K562 (cell line): ENCODE results near the gene PDHX. TPM values are rescaled to one million over a fixed set of nuclear protein-coding genes. Genes with fewer than 3 reads are reported as not detected.
A peak's percentile ranks its signal among the peaks of the same experiment; 100 is the strongest.

Experiments used
- ATAC-seq: fragments of 200-7000 bp; cut with Tn5 transposase; 3 replicates; pipeline ENCODE4 v1.9.1; 2020; ENCODE audit warnings: moderate library complexity
- BruUV-seq: library from RNA; stranded (reverse); fragments of 400-500 nt; replicated peaks from 2 replicates; lab custom pipeline; 2021; lab: Mats Ljungman, UMichigan
- CTCF ChIA-PET: fragments of 300-600 bp; formaldehyde crosslinking; extraction: SDS; loops from one replicate; lab custom pipeline; 2021; ENCODE audit warnings: low intra/inter-chr PET ratio; lab: Yijun Ruan, JAX
- POLR2A ChIA-PET: fragments of 300-600, 350-650 bp; sonication (Branson Sonifier 250); formaldehyde crosslinking; extraction: SDS; loops from one replicate; lab custom pipeline; 2021; ENCODE audit warnings: antibody characterized with exemption, inconsistent platforms; lab: Yijun Ruan, JAX
- DNase-seq, 4 experiments: peaks; one replicate each; pipeline versions ENCODE4 v3.0.0 to v3.0.0-alpha.2; 2011 to 2018; ENCODE audit warnings: low spot score in 3 of 4, mixed read lengths in 3 of 4; ENCODE audit errors: extremely low read depth in 1 of 4
- FAIRE-seq: peaks from 2 replicates; lab custom pipeline; 2011; peaks lifted over from hg19 to GRCh38; lab: Jason Lieb, UNC
- H2AFZ ChIP-seq: 2 replicates; pipeline ENCODE4 v1.6.0; 2011; ENCODE audit warnings: low read depth, low read length, control low read depth, inconsistent platforms
- H3K27ac ChIP-seq: fragments of 200-600 bp; 3 replicates; pipeline ENCODE4 v1.8.0; 2011; ENCODE audit warnings: low read depth, mild to moderate bottlenecking, control low read depth, inconsistent platforms, low read length, moderate library complexity, mixed read lengths; ENCODE audit errors: extremely low read depth
- H3K27me3 ChIP-seq, 2 experiments: fragments of 300-600 bp in 1 of 2; 2 replicates in 1 of 2; 3 replicates in 1 of 2; pipeline versions ENCODE4 v1.6.0 to v1.8.0; 2011; ENCODE audit warnings: inconsistent platforms in 2 of 2, low read length in 2 of 2, mild to moderate bottlenecking in 1 of 2, mixed read lengths in 1 of 2, moderate library complexity in 1 of 2; ENCODE audit not compliant: control insufficient read depth in 2 of 2, insufficient read depth in 2 of 2
- H3K36me3 ChIP-seq: fragments of 300-600 bp; 3 replicates; pipeline ENCODE4 v1.8.0; 2011; ENCODE audit warnings: mild to moderate bottlenecking, low read length, inconsistent platforms; ENCODE audit not compliant: control insufficient read depth, insufficient read depth
- H3K4me1 ChIP-seq, 2 experiments: fragments of 200-600 bp in 1 of 2; replicated peaks in 1 of 2; 2 replicates in 1 of 2; 3 replicates in 1 of 2; pipeline versions ENCODE4 v1.5.1 to v1.8.0; 2011; ENCODE audit warnings: inconsistent platforms in 2 of 2, low read length in 2 of 2, mild to moderate bottlenecking in 1 of 2, mixed read lengths in 1 of 2, moderate library complexity in 1 of 2; ENCODE audit not compliant: control insufficient read depth in 2 of 2, insufficient read depth in 2 of 2
- H3K4me2 ChIP-seq: 2 replicates; pipeline ENCODE4 v1.6.1; 2011; ENCODE audit warnings: low read length, control low read depth, inconsistent platforms, mixed read lengths; ENCODE audit not compliant: insufficient read depth
- H3K4me3 ChIP-seq: fragments of 200-600 bp; sonication (generic), shearing (Covaris generic); 2 replicates; pipeline ENCODE4 v1.5.1; 2016; ENCODE audit warnings: control low read depth, inconsistent platforms
- H3K79me2 ChIP-seq: fragments of 200-600 bp; 3 replicates; pipeline ENCODE4 v1.8.0; 2011; ENCODE audit warnings: low read length, inconsistent platforms; ENCODE audit not compliant: control insufficient read depth, insufficient read depth
- H3K9ac ChIP-seq, 2 experiments: 2 replicates each; pipeline versions ENCODE4 v1.6.0 to v1.6.1; 2011; ENCODE audit warnings: low read depth in 2 of 2, low read length in 2 of 2, control low read depth in 1 of 2, inconsistent platforms in 1 of 2, mild to moderate bottlenecking in 1 of 2, mixed read lengths in 1 of 2; ENCODE audit not compliant: insufficient read depth in 1 of 2
- H3K9me1 ChIP-seq: one replicate; pipeline ENCODE4 v1.6.0; 2011; ENCODE audit warnings: inconsistent platforms, mild to moderate bottlenecking, low read length, moderate library complexity; ENCODE audit not compliant: control insufficient read depth, insufficient read depth
- H3K9me3 ChIP-seq: replicated peaks from 2 replicates; pipeline ENCODE4 v1.5.1; 2011; ENCODE audit warnings: low read depth, low read length, inconsistent platforms; ENCODE audit not compliant: control insufficient read depth, insufficient read depth
- H4K20me1 ChIP-seq: replicated peaks from 2 replicates; pipeline ENCODE4 v1.6.1; 2011; ENCODE audit warnings: low read length, inconsistent platforms, mixed read lengths; ENCODE audit not compliant: control insufficient read depth, insufficient read depth
- CEBPB ChIP-seq: fragments of 450-650 bp; IDR thresholded peaks from 2 replicates; pipeline ENCODE4 v1.6.1; 2016; ENCODE audit warnings: missing genetic modification characterization, missing compliant biosample characterization
- MAFF ChIP-seq: IDR thresholded peaks from 2 replicates; pipeline ENCODE4 v1.6.1; 2012; ENCODE audit warnings: low read length, improper control_type of control experiment
- MEF2A ChIP-seq: IDR thresholded peaks from 2 replicates; pipeline ENCODE4 v1.6.1; 2011; ENCODE audit warnings: low read depth, mild to moderate bottlenecking, low read length, moderate library complexity; ENCODE audit not compliant: control insufficient read depth
- WGBS: fragments of 100-300 bp; shearing (Covaris generic); methylation state at CpG from one replicate; pipeline ENCODE4 v1.1.6; 2016; ENCODE audit warnings: low coverage, mixed read lengths; ENCODE audit not compliant: insufficient coverage; ENCODE audit errors: missing lambda C conversion rate; 5-methylcytosine and 5-hydroxymethylcytosine counted together
- in situ Hi-C: fragments of 300-500 bp; cut with MboI; formaldehyde crosslinking; loops from 4 replicates; pipeline ENCODE4 v1.15.0; 2018; ENCODE audit warnings: inconsistent platforms, mixed read lengths
- intact Hi-C: fragments of 100-400 bp; cut with micrococcal nuclease; formaldehyde crosslinking; loops from 2 replicates; pipeline ENCODE4 v1.14.2; 2022
- polyA plus RNA-seq, 8 experiments: library from polyadenylated mRNA; depleted of rRNA in 4 of 8; stranded (reverse) in 5 of 8; unstranded in 3 of 8; fragments of >200 nt; fragmentation: Nextera tagmentation in 2 of 8; fragmentation: Illumina TruSeq in 1 of 8; extraction: Ambion mirVana in 2 of 8; extraction: Trizol in 1 of 8; gene quantifications; 2 replicates each; pipeline versions ENCODE4 v1.2.1 to v1.2.3, GENCODE V29; 2011 to 2014; ENCODE audit warnings: inconsistent platforms in 1 of 8, missing spikeins in 1 of 8
- total RNA-seq, 7 experiments: library from RNA; depleted of rRNA in 6 of 7; stranded (reverse); fragments of >200 nt in 6 of 7; fragmentation: Illumina TruSeq in 2 of 7; extraction: Trizol in 2 of 7; gene quantifications; 2 replicates each; pipeline versions ENCODE4 v1.2.1 to v1.2.3, GENCODE V29; 2011 to 2021; ENCODE audit warnings: low replicate concordance in 1 of 7
- TF ChIP-seq, protein P1 (sequence below): sonication (generic); IDR thresholded peaks from 2 replicates; pipeline ENCODE4 v1.6.1; 2016
- TF ChIP-seq, protein P2 (sequence below): fragments of 450-650 bp; IDR thresholded peaks from 2 replicates; pipeline ENCODE4 v1.7.0; 2016; ENCODE audit warnings: borderline replicate concordance
- TF ChIP-seq, protein P3 (sequence below): fragments of 250-450 bp; sonication (Bioruptor Pico); IDR thresholded peaks from 2 replicates; pipeline ENCODE4 v1.8.0; 2021; ENCODE audit warnings: borderline replicate concordance, mild to moderate bottlenecking, moderate library complexity; ENCODE audit not compliant: poor library complexity, severe bottlenecking
- TF ChIP-seq, protein P4 (sequence below), 2 experiments: fragments of 450-650 bp in 1 of 2; sonication (generic) in 1 of 2; formaldehyde crosslinking in 1 of 2; IDR thresholded peaks in 1 of 2; conservative IDR thresholded peaks in 1 of 2; 2 replicates each; pipeline versions ENCODE4 v1.6.1 to v1.8.1; 2016 to 2023; ENCODE audit warnings: mild to moderate bottlenecking in 2 of 2, moderate library complexity in 2 of 2, inconsistent platforms in 1 of 2, missing genetic modification reagents in 1 of 2
- TF ChIP-seq, protein P5 (sequence below): fragments of 250-450 bp; sonication (Bioruptor Pico); IDR thresholded peaks from 2 replicates; pipeline ENCODE4 v1.9.0; 2021; ENCODE audit warnings: mild to moderate bottlenecking

PDHX gene
- total and polyA plus RNA-seq, 9 of the 15 experiments (the other 6 are each of a cell fraction or from before 2014, with no cell fraction given): 20.8 to 43.5 (median 31.2) TPM

DNA sequence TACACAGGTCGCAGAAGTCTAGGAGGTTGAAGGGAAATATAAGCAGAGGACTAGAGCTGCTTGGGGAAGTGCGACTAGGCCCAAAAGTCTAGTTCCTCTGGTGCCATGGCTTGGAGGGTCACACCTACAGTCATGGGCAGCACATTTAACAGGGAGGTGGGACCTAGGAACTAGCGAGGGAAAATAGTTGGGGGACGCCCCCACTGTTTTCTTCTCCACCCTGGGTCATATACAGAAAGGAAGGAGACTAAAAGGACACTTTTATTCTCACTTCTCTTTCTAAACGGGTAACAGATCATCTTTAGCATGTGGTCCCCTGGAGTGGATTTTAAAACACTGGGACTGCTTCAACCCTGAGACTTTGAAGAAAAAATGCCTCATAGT is 16.8 kb upstream of the PDHX start:
- CTCF ChIA-PET: interaction anchor here (0.6 to 2.7 kb wide), 6 partner anchors 259 to 553 kb away, joined by 3 to 16 read pairs (median 3); no protein-coding TSS in a partner anchor
- H3K9ac ChIP-seq: no peak overlapping the region
- ATAC-seq: peak; percentile 16; the same call in 2 of the 3 replicates

DNA sequence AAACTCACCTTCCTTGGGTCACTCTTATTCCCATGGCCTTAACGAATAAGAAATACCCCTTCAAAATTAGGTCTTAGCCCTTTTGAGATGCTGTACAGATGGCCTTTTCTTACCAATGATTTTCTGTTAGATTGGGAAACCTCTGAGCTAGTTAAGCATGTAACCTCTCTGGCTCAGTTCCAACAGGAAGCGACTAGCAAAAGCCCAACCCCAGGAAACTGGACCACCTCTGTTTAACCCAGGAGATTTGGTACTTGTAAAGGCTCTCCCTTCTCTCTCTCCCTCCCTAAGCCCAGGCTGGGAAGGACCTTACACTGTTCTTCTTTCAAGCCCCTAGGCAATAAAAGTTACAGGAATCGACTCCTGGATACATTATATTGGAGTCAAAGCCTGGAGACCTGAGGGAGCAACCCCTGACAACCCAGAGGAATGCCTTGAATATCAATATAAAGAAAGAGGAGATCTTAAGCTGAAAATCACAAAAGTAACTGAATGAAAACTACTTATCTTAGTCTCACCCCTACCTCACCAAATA is 11.9 kb upstream of the PDHX start:
- Histone ChIP-seq H3K9me3 (no peaks in the 10 kb centered on the region), H3K79me2 (peaks cover 50% of the 10 kb centered on the region), H2AFZ (no peak overlapping the region), H3K4me3 (no peak overlapping the region), H3K4me2 (no peak overlapping the region), H3K9ac (no peak overlapping the region), H3K36me3 (peaks cover 4% of the 10 kb centered on the region; the same call in 2 of the 3 replicates), H3K9me1 (no peaks in the 10 kb centered on the region), H3K4me1 (peaks cover 5 to 13% of the 10 kb centered on the region in 2 experiments; a peak in 4 of 5 replicates), H3K27ac (no peak overlapping the region), H4K20me1 (peaks cover 17% of the 10 kb centered on the region), H3K27me3 (no peaks in the 10 kb centered on the region)
- FAIRE-seq (no peak), ATAC-seq (no peak), DNase-seq (peak in 1 of 4 experiments; percentile 21)
- in situ Hi-C loops (no loop called here), intact Hi-C loops (no loop called here)
- POLR2A ChIA-PET: interaction anchor here (0.6 to 0.7 kb wide), 3 partner anchors 8 to 402 kb away, joined by 3 to 4 read pairs (median 3); partner anchors contain the start of genes APIP and PDHX
- WGBS: 50% methylated on average over 3 of the region's 3 CpGs
- CTCF ChIA-PET: no interaction called here
- BruUV-seq: no TSS peak
- TF ChIP-seq, protein P1, sequence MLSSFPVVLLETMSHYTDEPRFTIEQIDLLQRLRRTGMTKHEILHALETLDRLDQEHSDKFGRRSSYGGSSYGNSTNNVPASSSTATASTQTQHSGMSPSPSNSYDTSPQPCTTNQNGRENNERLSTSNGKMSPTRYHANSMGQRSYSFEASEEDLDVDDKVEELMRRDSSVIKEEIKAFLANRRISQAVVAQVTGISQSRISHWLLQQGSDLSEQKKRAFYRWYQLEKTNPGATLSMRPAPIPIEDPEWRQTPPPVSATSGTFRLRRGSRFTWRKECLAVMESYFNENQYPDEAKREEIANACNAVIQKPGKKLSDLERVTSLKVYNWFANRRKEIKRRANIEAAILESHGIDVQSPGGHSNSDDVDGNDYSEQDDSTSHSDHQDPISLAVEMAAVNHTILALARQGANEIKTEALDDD: peak; percentile 84
- no peak for TF ChIP-seq MAFF
- TF ChIP-seq, protein P2, sequence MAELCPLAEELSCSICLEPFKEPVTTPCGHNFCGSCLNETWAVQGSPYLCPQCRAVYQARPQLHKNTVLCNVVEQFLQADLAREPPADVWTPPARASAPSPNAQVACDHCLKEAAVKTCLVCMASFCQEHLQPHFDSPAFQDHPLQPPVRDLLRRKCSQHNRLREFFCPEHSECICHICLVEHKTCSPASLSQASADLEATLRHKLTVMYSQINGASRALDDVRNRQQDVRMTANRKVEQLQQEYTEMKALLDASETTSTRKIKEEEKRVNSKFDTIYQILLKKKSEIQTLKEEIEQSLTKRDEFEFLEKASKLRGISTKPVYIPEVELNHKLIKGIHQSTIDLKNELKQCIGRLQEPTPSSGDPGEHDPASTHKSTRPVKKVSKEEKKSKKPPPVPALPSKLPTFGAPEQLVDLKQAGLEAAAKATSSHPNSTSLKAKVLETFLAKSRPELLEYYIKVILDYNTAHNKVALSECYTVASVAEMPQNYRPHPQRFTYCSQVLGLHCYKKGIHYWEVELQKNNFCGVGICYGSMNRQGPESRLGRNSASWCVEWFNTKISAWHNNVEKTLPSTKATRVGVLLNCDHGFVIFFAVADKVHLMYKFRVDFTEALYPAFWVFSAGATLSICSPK: no peak
- TF ChIP-seq, protein P3, sequence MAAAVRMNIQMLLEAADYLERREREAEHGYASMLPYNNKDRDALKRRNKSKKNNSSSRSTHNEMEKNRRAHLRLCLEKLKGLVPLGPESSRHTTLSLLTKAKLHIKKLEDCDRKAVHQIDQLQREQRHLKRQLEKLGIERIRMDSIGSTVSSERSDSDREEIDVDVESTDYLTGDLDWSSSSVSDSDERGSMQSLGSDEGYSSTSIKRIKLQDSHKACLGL (CRISPR knock-in tag): no peak
- TF ChIP-seq, protein P4, sequence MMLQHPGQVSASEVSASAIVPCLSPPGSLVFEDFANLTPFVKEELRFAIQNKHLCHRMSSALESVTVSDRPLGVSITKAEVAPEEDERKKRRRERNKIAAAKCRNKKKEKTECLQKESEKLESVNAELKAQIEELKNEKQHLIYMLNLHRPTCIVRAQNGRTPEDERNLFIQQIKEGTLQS (IDR thresholded peaks at IDR 0.05): no peak
- TF ChIP-seq, protein P4 (CRISPR knock-in tag; conservative IDR thresholded peaks at IDR 0.05): no peak
- no peak for TF ChIP-seq MEF2A

More for the DNA sequence above, 16.8 kb upstream of the PDHX start:
- in situ Hi-C loops (loop anchor here (10.0 kb wide), 1 partner anchor 535 kb away; no protein-coding TSS in a partner anchor), intact Hi-C loops (loop anchor here (2.0 to 10.0 kb wide), 4 partner anchors 313 to 725 kb away; partner anchors contain the start of genes ABTB2 and ELF5)
- Histone ChIP-seq H3K4me3 (no peak overlapping the region), H2AFZ (no peak overlapping the region), H3K79me2 (peaks cover 43% of the 10 kb centered on the region), H3K4me1 (no peaks in the 10 kb centered on the region; a peak in 1 of 5 replicates), H3K9me3 (no peaks in the 10 kb centered on the region), H3K27ac (no peak overlapping the region), H3K4me2 (no peak overlapping the region), H3K27me3 (no peaks in the 10 kb centered on the region), H4K20me1 (peaks cover 12% of the 10 kb centered on the region; the same call in 1 of the 2 replicates), H3K9me1 (no peaks in the 10 kb centered on the region), H3K36me3 (peaks cover 16% of the 10 kb centered on the region; the same call in 2 of the 3 replicates)
- POLR2A ChIA-PET: interaction anchor here (0.6 to 1.7 kb wide), 4 partner anchors 11 to 333 kb away, joined by 3 to 5 read pairs (median 4); no protein-coding TSS in a partner anchor
- FAIRE-seq (no peak), DNase-seq (no peak)
- TF ChIP-seq CEBPB: 0 out of 2 replicates have a peak, but pooled peaks have one; percentile 12
- TF ChIP-seq, protein P5, sequence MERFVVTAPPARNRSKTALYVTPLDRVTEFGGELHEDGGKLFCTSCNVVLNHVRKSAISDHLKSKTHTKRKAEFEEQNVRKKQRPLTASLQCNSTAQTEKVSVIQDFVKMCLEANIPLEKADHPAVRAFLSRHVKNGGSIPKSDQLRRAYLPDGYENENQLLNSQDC (CRISPR knock-in tag): no peak
- no TSS peak for BruUV-seq
- 73% methylated on average over 5 of the region's 5 CpGs for WGBS
